ENCODE measurements around the gene PGM1.

GRCh38 chr1:63701187-63701586 is 108.0 kb downstream of the PGM1 start:
- TF ChIP-seq CTCF (IDR thresholded peaks at IDR 0.05 in 2 of 3, conservative IDR thresholded peaks at IDR 0.05 in 1 of 3; ENCODE audit: control insufficient read depth in 2 of 3, extremely low read depth in 1 of 3, insufficient read depth in 1 of 3, low read depth in 3 of 3, low read length in 3 of 3) (no peak), EP300 (IDR thresholded peaks at IDR 0.05; ENCODE audit: borderline replicate concordance in 1 of 2, control insufficient read depth in 1 of 2, low read depth in 2 of 2, low read length in 2 of 2) (no peak), POLR2A (IDR thresholded peaks at IDR 0.05; ENCODE audit: low read depth, low read length) (no peak), SIN3A (IDR thresholded peaks at IDR 0.05; ENCODE audit: low read depth, low read length) (no peak), POU2F2 (IDR thresholded peaks at IDR 0.05; ENCODE audit: borderline replicate concordance, low read depth, low read length) (no peak), KDM1A (IDR thresholded peaks at IDR 0.05; ENCODE audit: borderline replicate concordance) (no peak), CREB1 (IDR thresholded peaks at IDR 0.05; ENCODE audit: low read depth) (no peak), BHLHE40 (IDR thresholded peaks at IDR 0.05; ENCODE audit: borderline replicate concordance in 1 of 2, low read depth in 2 of 2, low read length in 1 of 2) (no peak), RUNX3 (IDR thresholded peaks at IDR 0.05; ENCODE audit: low read length) (no peak), DPF2 (IDR thresholded peaks at IDR 0.05) (no peak), ZZZ3 (IDR thresholded peaks at IDR 0.05; ENCODE audit: control insufficient read depth, insufficient read length, low read depth) (no peak), JUND (IDR thresholded peaks at IDR 0.05; ENCODE audit: low read depth, low read length) (no peak)
- TF ChIP-seq, protein P1, sequence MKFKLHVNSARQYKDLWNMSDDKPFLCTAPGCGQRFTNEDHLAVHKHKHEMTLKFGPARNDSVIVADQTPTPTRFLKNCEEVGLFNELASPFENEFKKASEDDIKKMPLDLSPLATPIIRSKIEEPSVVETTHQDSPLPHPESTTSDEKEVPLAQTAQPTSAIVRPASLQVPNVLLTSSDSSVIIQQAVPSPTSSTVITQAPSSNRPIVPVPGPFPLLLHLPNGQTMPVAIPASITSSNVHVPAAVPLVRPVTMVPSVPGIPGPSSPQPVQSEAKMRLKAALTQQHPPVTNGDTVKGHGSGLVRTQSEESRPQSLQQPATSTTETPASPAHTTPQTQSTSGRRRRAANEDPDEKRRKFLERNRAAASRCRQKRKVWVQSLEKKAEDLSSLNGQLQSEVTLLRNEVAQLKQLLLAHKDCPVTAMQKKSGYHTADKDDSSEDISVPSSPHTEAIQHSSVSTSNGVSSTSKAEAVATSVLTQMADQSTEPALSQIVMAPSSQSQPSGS (IDR thresholded peaks at IDR 0.05; ENCODE audit: low read length), result no peak
- TF ChIP-seq, protein P2, sequence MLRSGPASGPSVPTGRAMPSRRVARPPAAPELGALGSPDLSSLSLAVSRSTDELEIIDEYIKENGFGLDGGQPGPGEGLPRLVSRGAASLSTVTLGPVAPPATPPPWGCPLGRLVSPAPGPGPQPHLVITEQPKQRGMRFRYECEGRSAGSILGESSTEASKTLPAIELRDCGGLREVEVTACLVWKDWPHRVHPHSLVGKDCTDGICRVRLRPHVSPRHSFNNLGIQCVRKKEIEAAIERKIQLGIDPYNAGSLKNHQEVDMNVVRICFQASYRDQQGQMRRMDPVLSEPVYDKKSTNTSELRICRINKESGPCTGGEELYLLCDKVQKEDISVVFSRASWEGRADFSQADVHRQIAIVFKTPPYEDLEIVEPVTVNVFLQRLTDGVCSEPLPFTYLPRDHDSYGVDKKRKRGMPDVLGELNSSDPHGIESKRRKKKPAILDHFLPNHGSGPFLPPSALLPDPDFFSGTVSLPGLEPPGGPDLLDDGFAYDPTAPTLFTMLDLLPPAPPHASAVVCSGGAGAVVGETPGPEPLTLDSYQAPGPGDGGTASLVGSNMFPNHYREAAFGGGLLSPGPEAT (IDR thresholded peaks at IDR 0.05; ENCODE audit: low read depth), result no peak

Measured in GM12878 (cell line).